ENCODE data around the gene PIK3R6.

GRCh38 chr17:8793649-8794048 is 73.8 kb downstream of the PIK3R6 start:
- TF ChIP-seq, protein P1, sequence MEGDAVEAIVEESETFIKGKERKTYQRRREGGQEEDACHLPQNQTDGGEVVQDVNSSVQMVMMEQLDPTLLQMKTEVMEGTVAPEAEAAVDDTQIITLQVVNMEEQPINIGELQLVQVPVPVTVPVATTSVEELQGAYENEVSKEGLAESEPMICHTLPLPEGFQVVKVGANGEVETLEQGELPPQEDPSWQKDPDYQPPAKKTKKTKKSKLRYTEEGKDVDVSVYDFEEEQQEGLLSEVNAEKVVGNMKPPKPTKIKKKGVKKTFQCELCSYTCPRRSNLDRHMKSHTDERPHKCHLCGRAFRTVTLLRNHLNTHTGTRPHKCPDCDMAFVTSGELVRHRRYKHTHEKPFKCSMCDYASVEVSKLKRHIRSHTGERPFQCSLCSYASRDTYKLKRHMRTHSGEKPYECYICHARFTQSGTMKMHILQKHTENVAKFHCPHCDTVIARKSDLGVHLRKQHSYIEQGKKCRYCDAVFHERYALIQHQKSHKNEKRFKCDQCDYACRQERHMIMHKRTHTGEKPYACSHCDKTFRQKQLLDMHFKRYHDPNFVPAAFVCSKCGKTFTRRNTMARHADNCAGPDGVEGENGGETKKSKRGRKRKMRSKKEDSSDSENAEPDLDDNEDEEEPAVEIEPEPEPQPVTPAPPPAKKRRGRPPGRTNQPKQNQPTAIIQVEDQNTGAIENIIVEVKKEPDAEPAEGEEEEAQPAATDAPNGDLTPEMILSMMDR (conservative IDR thresholded peaks at IDR 0.05; ENCODE audit: low read depth, low read length): no peak
- TF ChIP-seq POLR2A (IDR thresholded peaks at IDR 0.05; ENCODE audit: low read depth, low read length) (no peak), RAD21 (IDR thresholded peaks at IDR 0.05; ENCODE audit: low read length) (no peak), BHLHE40 (IDR thresholded peaks at IDR 0.05; ENCODE audit: low read depth, low read length) (no peak), FOS (IDR thresholded peaks at IDR 0.05; ENCODE audit: low read depth, low read length) (no peak), RFX5 (IDR thresholded peaks at IDR 0.05; ENCODE audit: low read depth, low read length) (no peak), MXI1 (IDR thresholded peaks at IDR 0.05; ENCODE audit: borderline replicate concordance, low read depth, low read length) (no peak), MAZ (IDR thresholded peaks at IDR 0.05; ENCODE audit: borderline replicate concordance, low read depth, low read length) (no peak)
